ENCODE results near the gene FBN1.

The FBN1 gene

GRCh38 chr15:48645558-48646330 is at the start of gene FBN1:
TSS of gene FBN1 (minus strand) at chr15:48645709. CDS start at chr15:48644769, 940 bp downstream.
- peak; percentile 94 for DNase-seq (ENCODE audit: low read depth)

DNA sequence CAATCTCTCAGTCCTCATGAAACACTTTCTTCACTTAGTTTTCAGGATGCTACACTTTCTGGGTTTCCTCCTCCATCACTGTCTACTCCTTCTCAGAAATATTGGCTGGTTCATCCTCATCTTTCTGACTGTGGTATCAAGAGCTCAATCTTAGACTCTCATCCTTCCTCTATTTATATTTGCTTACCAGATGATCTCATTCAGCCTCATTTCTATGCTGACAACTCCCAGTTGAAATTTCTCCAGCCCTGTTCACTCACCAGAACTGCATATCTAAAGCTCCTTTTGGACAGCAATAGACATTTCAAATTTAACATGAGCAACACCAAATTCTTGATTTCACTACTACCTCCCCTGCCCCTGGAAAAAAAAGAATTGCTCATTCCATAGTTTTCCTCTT is 48.0 kb upstream of the FBN1 start:
- DNase-seq (ENCODE audit: low read depth), result peak; percentile 39

DNA sequence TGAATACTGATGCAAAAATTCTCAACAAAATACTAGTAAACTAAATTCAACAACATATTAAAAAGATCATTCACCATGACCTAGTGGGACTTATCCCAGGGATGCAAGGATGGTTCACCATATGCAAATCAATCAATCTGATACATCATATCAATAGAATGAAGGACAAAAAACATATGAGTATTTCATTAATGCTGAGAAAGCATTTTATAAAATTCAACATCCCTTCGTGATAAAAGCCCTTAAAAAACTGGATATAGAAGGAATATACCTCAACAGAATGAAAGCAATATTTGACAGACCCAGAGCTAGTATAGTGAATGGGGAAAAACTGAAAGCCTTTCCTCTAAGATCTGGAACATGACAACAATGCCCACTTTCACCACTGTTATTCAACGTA is 43.0 kb upstream of the FBN1 start:
- DNase-seq (ENCODE audit: low read depth), result no peak

- no peak for DNase-seq (ENCODE audit: low read depth)
Measured at GRCh38 chr15:48683991-48684765, 38.7 kb upstream of the FBN1 start.

- peak; percentile 84 for DNase-seq (ENCODE audit: low read depth)
Measured at GRCh38 chr15:48682942-48683651, 37.6 kb upstream of the FBN1 start.

GRCh38 chr15:48681353-48681752 is 35.8 kb upstream of the FBN1 start:
- DNase-seq (ENCODE audit: low read depth), result no peak

GRCh38 chr15:48680841-48681240 is 35.3 kb upstream of the FBN1 start:
- DNase-seq (ENCODE audit: low read depth), result peak; percentile 78

DNA sequence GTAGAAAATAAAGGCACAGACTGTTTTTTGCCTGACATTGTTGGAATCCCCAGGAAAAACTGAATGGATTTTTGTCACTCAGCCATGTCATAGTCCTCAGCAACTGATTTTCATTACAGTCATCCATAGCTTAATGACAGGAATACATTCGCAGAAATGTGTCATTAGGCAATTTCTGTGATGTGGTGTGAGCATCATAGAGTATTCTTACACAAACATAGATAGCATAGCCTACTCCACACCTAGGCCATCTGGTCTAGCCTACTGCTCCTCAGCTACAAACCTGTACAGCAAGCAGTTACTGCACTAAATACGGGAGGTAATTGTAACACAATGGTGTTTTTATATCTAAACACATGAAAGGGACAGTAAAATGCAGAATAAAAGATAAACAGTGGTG is 34.4 kb upstream of the FBN1 start:
- no peak for DNase-seq (ENCODE audit: low read depth)

DNA sequence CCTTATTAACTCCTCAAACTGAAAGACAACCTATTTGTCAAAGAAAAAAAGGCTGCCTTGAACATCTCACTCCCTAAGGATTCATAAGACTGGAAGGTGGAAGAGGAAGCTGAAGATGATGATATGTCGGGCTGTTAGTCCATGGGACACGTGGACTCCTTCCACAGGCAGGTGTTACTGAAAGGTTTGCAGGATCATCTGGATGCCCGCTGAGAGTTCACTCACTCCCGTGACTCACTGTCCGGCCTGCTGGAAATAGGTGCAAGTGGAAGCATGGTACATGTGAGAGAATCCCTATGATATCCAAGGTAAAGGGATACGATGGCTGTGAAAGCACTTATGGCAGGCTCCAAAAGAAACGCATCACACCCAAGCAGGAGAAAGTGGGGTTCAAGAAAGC is 33.3 kb upstream of the FBN1 start:
- no peak for DNase-seq (ENCODE audit: low read depth)

DNA sequence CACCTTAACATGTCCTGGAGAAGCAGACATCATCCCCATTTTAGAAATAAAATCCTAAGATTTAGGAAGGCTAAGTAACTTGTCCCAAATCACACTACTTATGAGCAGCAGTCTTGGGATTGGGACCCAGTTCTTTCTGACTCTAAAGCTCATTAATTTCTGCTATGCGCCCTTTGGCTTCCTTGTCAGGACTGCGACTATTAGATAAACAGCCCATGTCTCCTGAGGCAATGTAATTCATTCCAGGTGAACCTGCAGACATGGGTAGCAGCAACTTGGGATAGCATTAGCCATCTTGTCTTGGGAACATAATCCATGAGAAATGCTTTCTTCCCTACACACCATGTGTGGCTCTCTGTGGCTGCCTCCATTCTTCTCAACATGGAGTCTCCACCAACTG is 32.3 kb upstream of the FBN1 start:
- DNase-seq (ENCODE audit: low read depth), result no peak

DNA sequence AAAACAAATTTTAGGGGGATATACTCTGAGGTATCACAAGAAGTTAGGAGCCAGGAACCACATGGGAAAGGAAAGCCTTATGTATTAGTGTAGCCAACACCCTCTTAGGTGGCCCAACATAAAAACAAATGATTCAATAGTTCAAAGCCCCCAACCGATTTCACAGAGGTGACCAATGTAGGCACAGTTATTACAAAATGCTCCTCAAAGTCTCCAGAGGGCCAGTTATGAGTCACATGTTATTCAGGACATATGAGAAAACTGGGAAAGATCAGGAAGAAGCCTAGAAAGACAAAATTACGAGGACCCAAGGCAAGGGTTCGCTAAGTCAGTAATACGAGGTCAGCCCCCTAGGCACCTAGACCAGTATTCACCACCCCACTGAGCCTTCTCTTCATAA is 29.9 kb upstream of the FBN1 start:
- DNase-seq (ENCODE audit: low read depth), result peak; percentile 8

- DNase-seq (ENCODE audit: low read depth), result no peak
Measured at GRCh38 chr15:48674876-48675275, 29.4 kb upstream of the FBN1 start.

GRCh38 chr15:48672206-48672605 is 26.7 kb upstream of the FBN1 start:
- no peak for DNase-seq (ENCODE audit: low read depth)

DNA sequence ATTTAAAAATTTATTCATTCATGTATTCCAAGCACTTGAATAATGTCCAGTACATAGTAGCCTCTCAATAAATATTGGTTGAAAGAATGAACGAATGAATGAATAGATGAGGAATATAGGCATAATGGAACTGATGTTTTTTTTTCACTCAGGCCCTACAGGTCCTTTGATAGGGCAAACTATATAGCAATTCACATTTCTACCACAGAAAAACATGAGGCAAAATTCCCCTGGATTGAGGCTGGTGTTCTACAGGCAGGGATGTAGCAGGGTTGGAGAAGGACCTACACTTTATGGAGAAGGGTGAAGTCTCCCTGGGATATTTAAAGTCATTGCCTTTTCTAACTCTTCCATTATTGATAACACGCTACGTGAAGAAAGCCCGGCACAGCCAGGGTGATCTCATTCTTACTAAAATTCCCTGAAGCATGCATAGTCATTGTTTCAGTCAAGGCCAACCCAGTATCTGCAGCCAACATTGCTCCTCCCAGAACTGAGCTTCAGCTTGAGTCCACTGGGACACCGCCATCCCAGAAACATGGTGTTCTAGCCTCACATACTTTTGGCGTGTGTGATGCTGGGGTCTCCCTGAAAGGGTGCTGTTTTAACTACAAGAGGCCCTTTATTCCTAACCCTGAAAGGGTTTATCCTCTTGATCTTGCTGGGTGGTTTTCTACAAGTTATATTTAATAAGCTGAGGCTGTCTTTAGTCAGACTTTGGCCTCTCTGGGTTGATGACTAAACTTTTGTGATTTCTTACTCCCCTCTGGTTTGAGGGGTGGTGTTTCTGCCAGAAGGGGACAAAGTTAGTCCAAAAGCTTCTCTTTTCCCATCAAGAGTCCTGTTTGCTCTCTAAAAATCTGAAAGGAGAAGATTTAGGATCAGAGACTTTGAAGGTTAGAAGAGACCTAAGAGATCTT is 25.9 kb upstream of the FBN1 start:
- peak; percentile 90 for DNase-seq (ENCODE audit: low read depth)

DNA sequence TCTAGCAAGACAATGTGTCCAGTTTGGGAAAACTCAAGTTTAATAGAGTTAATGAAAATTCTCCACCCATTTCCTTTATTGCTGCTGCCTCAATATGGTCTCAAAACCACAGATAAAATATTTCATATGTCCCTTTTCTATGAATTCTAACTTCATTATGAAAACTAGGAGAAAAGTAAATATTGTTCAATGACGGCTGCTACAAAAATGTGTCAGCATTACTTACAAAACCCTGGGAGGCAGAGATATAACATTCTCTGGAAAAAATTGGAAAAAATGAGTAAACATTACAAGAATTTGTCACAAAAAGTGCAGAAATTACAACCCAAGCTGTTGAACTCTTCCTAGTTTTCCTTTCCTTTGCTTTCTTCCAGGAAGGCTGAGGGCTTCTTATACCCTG is 22.2 kb upstream of the FBN1 start:
- DNase-seq (ENCODE audit: low read depth), result peak; percentile 76

DNA sequence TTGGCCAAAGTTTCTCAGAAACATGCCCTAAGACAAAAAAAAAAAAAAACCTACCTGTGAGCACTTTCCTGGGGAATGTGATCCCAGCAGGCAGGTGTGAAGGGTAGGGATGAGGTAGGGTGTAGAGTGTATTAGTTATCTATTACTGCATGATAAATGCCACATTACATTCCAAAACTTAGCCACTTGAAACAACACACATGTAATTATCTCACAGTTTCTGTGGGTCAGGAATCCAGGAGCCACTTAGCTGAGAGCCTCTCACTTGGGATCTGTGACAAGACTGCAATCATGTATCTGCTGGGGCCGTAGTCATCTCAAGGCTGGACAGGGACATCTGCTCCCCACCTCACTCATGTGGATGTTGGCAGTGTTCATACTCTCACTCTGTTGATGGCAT is 18.9 kb upstream of the FBN1 start:
- DNase-seq (ENCODE audit: low read depth), result no peak

- no peak for DNase-seq (ENCODE audit: low read depth)
Measured at GRCh38 chr15:48657950-48658591, 12.6 kb upstream of the FBN1 start.

DNA sequence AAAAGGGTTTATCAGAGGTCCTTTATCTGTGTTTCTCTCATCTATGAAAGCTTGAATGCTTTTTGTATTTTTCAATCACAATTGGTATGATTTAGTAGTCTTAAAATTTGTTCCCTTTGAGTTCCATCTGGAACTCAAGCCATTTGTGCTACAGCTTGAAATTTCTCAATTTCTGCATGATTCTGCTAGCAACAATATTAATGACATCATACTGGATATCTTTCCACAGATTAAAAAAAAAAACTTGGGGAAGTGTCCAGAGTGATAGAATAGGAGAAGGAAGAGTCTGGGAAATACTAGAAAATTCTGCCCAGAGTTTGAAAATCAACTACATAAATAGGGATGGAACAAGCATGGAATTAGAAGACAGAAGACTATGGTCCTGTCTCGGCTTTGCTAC is 9.3 kb upstream of the FBN1 start:
- no peak for DNase-seq (ENCODE audit: low read depth)

DNA sequence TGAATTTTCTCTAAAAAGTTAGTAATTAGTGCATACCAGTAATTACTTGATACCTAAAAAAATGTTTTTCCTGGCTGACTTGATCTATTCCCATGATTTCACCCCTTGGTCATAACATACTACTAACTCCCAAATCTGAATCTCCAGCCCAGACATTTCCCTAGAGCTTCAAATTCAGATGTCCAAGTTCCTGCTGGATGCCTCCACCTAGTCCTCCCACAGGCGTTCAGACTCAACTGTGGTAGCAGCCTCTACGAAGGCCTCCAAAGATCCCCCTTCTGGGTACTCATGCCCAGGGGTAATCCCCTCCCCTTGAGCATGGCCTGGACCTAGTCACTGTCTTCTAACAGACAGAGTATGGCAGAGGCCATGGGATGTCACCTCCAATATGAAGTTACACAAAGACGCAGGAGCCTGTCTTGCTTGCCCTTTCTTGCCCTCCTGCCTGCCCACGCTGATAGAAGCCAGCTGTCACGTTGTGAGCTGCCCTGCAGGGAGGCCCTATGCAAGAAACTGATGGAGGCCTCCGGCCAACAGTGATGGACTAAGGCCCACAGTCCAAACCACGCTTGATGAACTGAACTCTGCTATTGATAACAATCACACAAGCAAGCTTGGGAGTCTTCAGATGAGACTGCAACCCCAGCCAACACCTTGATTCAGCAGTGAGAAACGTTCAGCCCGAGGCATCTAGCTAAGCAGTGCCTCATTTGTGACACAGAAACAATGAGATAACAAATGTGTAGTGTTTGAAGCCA is 8.6 kb upstream of the FBN1 start:
- DNase-seq (ENCODE audit: low read depth), result no peak

GRCh38 chr15:48653216-48653615 is 7.7 kb upstream of the FBN1 start:
- DNase-seq (ENCODE audit: low read depth), result no peak
